Measurements from ENCODE around the gene CDH22.

Gene CDH22

GRCh38 chr20:46296526-46297250, 11.6 kb downstream of the CDH22 start:
- no peak for DNase-seq

- no peak for DNase-seq
These were observed 15.2 kb downstream of the CDH22 start for GRCh38 chr20:46293084-46293483.

- DNase-seq = no peak
These were observed 16.9 kb downstream of the CDH22 start for GRCh38 chr20:46291401-46291800.

- no peak for DNase-seq
These were observed 18.9 kb downstream of the CDH22 start for GRCh38 chr20:46289432-46289831.

GRCh38 chr20:46286977-46287376, 21.3 kb downstream of the CDH22 start:
- no peak for DNase-seq

- no peak for DNase-seq
These were observed 21.9 kb downstream of the CDH22 start for GRCh38 chr20:46286382-46286781.

- DNase-seq = no peak
These were observed 22.6 kb downstream of the CDH22 start for GRCh38 chr20:46285740-46286139.

- no peak for DNase-seq
These were observed 23.2 kb downstream of the CDH22 start for GRCh38 chr20:46285072-46285471.

- no peak for DNase-seq
These were observed 24.3 kb downstream of the CDH22 start for GRCh38 chr20:46284040-46284427.

GRCh38 chr20:46283426-46284039, 24.8 kb downstream of the CDH22 start:
- DNase-seq = no peak

- DNase-seq = no peak
These were observed 25.6 kb downstream of the CDH22 start for GRCh38 chr20:46282669-46283068.

GRCh38 chr20:46279103-46279502, 29.2 kb downstream of the CDH22 start:
- no peak for DNase-seq

GRCh38 chr20:46277602-46278001, 30.7 kb downstream of the CDH22 start:
- no peak for DNase-seq

GRCh38 chr20:46276531-46276930, 31.8 kb downstream of the CDH22 start:
- no peak for DNase-seq

GRCh38 chr20:46275091-46275490, 33.2 kb downstream of the CDH22 start:
- no peak for DNase-seq

GRCh38 chr20:46273717-46274116, 34.6 kb downstream of the CDH22 start:
- DNase-seq = no peak

- DNase-seq = no peak
These were observed 35.8 kb downstream of the CDH22 start for GRCh38 chr20:46272389-46273047.

GRCh38 chr20:46270977-46271744, 37.1 kb downstream of the CDH22 start:
- no peak for DNase-seq

GRCh38 chr20:46269372-46269771, 38.9 kb downstream of the CDH22 start:
- no peak for DNase-seq

GRCh38 chr20:46268662-46269061, 39.6 kb downstream of the CDH22 start:
- no peak for DNase-seq

- no peak for DNase-seq
These were observed 40.1 kb downstream of the CDH22 start for GRCh38 chr20:46268131-46268614.

GRCh38 chr20:46267108-46268105, 40.9 kb downstream of the CDH22 start:
- DNase-seq = no peak
